GM23338 (cell line): ENCODE results near the gene E2F6. TPM values are rescaled to one million over a fixed set of nuclear protein-coding genes. Genes with fewer than 3 reads are reported as not detected.

Source experiments
- ATAC-seq: fragments of 200-7000 bp; cut with Tn5 transposase; 3 replicates; pipeline ENCODE4 v1.9.1; 2020
- DNase-seq: peaks from one replicate; pipeline ENCODE4 v3.0.0-alpha.2; 2015; ENCODE audit warnings: low spot score
- H2AFZ ChIP-seq: fragments of 200-600 bp; sonication (generic); 2 replicates; pipeline ENCODE4 v1.8.0; 2016; ENCODE audit warnings: antibody characterized with exemption, mild to moderate bottlenecking, moderate library complexity
- H3F3A ChIP-seq: fragments of 200-600 bp; sonication (generic); replicated peaks from 2 replicates; pipeline ENCODE4 v1.8.0; 2017; ENCODE audit warnings: antibody characterized with exemption, mixed run types, low read depth
- H3K27ac ChIP-seq: fragments of 200-600 bp; sonication (generic); 2 replicates; pipeline ENCODE4 v1.6.1; 2016; ENCODE audit warnings: low read depth
- H3K27me3 ChIP-seq: fragments of 200-600 bp; sonication (generic); 2 replicates; pipeline ENCODE4 v1.8.0; 2016; ENCODE audit warnings: mild to moderate bottlenecking, mixed run types, moderate library complexity; ENCODE audit not compliant: insufficient read depth
- H3K36me3 ChIP-seq: fragments of 200-600 bp; sonication (generic); 2 replicates; pipeline ENCODE4 v1.8.0; 2016; ENCODE audit warnings: mild to moderate bottlenecking; ENCODE audit not compliant: insufficient read depth
- H3K4me1 ChIP-seq: fragments of 200-600 bp; sonication (generic); 2 replicates; pipeline ENCODE4 v1.8.0; 2016; ENCODE audit warnings: mild to moderate bottlenecking, moderate library complexity; ENCODE audit not compliant: insufficient read depth
- H3K4me2 ChIP-seq: fragments of 200-600 bp; sonication (generic); 2 replicates; pipeline ENCODE4 v1.7.1; 2017; ENCODE audit warnings: mixed run types
- H3K4me3 ChIP-seq: fragments of 200-600 bp; sonication (generic); 2 replicates; pipeline ENCODE4 v1.6.1; 2016; ENCODE audit warnings: mixed run types
- H3K79me2 ChIP-seq: fragments of 200-600 bp; sonication (generic); replicated peaks from 2 replicates; pipeline ENCODE4 v1.8.0; 2017; ENCODE audit warnings: mild to moderate bottlenecking; ENCODE audit not compliant: insufficient read depth
- H3K9me2 ChIP-seq: fragments of 200-600 bp; sonication (generic); 2 replicates; pipeline ENCODE4 v1.8.0; 2017; ENCODE audit not compliant: insufficient read depth
- H4K20me1 ChIP-seq: fragments of 200-600 bp; sonication (generic); replicated peaks from 2 replicates; pipeline ENCODE4 v1.8.0; 2017; ENCODE audit warnings: mild to moderate bottlenecking; ENCODE audit not compliant: insufficient read depth
- H3K27ac Mint-ChIP-seq: 2 replicates; pipeline ENCODE4 v1.8.0; 2020; ENCODE audit warnings: inconsistent platforms, mild to moderate bottlenecking, moderate library complexity, mixed read lengths
- H3K27me3 Mint-ChIP-seq: 3 replicates; pipeline ENCODE4 v1.8.0; 2022; ENCODE audit warnings: low read depth, mild to moderate bottlenecking, moderate library complexity, mixed read lengths, inconsistent platforms; ENCODE audit not compliant: insufficient read depth, poor library complexity
- H3K36me3 Mint-ChIP-seq: 3 replicates; pipeline ENCODE4 v1.8.0; 2021; ENCODE audit warnings: low read depth, mild to moderate bottlenecking, inconsistent platforms, moderate library complexity, mixed read lengths
- H3K4me1 Mint-ChIP-seq: 3 replicates; pipeline ENCODE4 v1.8.0; 2020; ENCODE audit warnings: mild to moderate bottlenecking, inconsistent platforms, mixed read lengths
- H3K4me3 Mint-ChIP-seq: 3 replicates; pipeline ENCODE4 v1.8.0; 2021; ENCODE audit warnings: moderate library complexity, mild to moderate bottlenecking, inconsistent platforms, mixed read lengths
- H3K9me3 Mint-ChIP-seq: 3 replicates; pipeline ENCODE4 v1.8.0; 2020; ENCODE audit warnings: moderate library complexity, mild to moderate bottlenecking, inconsistent platforms, mixed read lengths
- CREB1 ChIP-seq: fragments of 250-450 bp; sonication (Bioruptor Pico); IDR thresholded peaks from 2 replicates; pipeline ENCODE4 v1.5.0; 2020; ENCODE audit warnings: low read depth, mild to moderate bottlenecking, moderate library complexity
- CTCF ChIP-seq, 2 experiments: fragments of 200-600 bp in 1 of 2; sonication (generic) in 1 of 2; conservative IDR thresholded peaks; 2 replicates each; pipeline versions ENCODE4 v1.5.1 to v1.6.1; 2016 to 2017; ENCODE audit warnings: antibody characterized with exemption in 2 of 2, low read depth in 2 of 2, mild to moderate bottlenecking in 2 of 2, moderate library complexity in 1 of 2
- POLR2AphosphoS5 ChIP-seq: IDR thresholded peaks from 2 replicates; pipeline ENCODE4 v1.6.1; 2016; ENCODE audit warnings: antibody characterized with exemption, low read depth
- REST ChIP-seq: IDR thresholded peaks from one replicate; pipeline ENCODE4 v1.6.1; 2018; ENCODE audit warnings: antibody characterized with exemption; ENCODE audit not compliant: unreplicated experiment
- ZNF114 ChIP-seq: fragments of 250-450 bp; sonication (Bioruptor Pico); IDR thresholded peaks from 2 replicates; pipeline ENCODE4 v1.5.0; 2020; ENCODE audit warnings: mild to moderate bottlenecking, moderate library complexity
- ZNF331 ChIP-seq: fragments of 250-450 bp; sonication (Bioruptor Pico); IDR thresholded peaks from 2 replicates; pipeline ENCODE4 v1.5.0; 2020; ENCODE audit warnings: low read depth, mild to moderate bottlenecking, moderate library complexity
- ZNF462 ChIP-seq: fragments of 250-450 bp; sonication (Bioruptor Pico); IDR thresholded peaks from 2 replicates; pipeline ENCODE4 v1.5.0; 2020; ENCODE audit warnings: mild to moderate bottlenecking, moderate library complexity
- polyA plus RNA-seq: library from polyadenylated mRNA; unstranded; fragments of >200 nt; fragmentation: Nextera tagmentation; extraction: Ambion mirVana; gene quantifications from 2 replicates; pipeline ENCODE4 v1.2.1, GENCODE V29; 2016
- total RNA-seq: library from RNA; depleted of rRNA; stranded (reverse); fragments of >200 nt; shearing (Covaris generic); gene quantifications from 2 replicates; pipeline ENCODE4 v1.2.3, GENCODE V29; 2014
- TF ChIP-seq, protein P1 (sequence below): IDR thresholded peaks from 2 replicates; pipeline ENCODE4 v1.6.1; 2016; ENCODE audit warnings: antibody characterized with exemption

Gene E2F6
- total and polyA plus RNA-seq, 2 experiments from 2014 or later: 16.9 to 20.7 TPM

- Mint-ChIP-seq H3K27me3 (peaks cover 2% of the 10 kb centered on the region), H3K27ac (no peak overlapping the region), H3K36me3 (peaks cover 30% of the 10 kb centered on the region), H3K4me3 (no peak overlapping the region), H3K9me3 (peaks cover 10% of the 10 kb centered on the region; the same call in 2 of the 3 replicates), H3K4me1 (peaks cover 15% of the 10 kb centered on the region)
- peaks cover 96% of the 10 kb centered on the region for H3K79me2 ChIP-seq
- H3K4me1 ChIP-seq: peaks cover 6% of the 10 kb centered on the region; the same call in 1 of the 2 replicates
- no peaks in the 10 kb centered on the region for H3K27me3 ChIP-seq
- no peak overlapping the region for H3K4me3 ChIP-seq
- no peak for TF ChIP-seq ZNF331 (CRISPR knock-in tag)
- no peak for TF ChIP-seq CTCF (conservative IDR thresholded peaks at IDR 0.05; ENCODE audit: low read depth in 2 of 2)
- no peak for TF ChIP-seq REST
- no peak for TF ChIP-seq ZNF114 (CRISPR knock-in tag)
- TF ChIP-seq, protein P1, sequence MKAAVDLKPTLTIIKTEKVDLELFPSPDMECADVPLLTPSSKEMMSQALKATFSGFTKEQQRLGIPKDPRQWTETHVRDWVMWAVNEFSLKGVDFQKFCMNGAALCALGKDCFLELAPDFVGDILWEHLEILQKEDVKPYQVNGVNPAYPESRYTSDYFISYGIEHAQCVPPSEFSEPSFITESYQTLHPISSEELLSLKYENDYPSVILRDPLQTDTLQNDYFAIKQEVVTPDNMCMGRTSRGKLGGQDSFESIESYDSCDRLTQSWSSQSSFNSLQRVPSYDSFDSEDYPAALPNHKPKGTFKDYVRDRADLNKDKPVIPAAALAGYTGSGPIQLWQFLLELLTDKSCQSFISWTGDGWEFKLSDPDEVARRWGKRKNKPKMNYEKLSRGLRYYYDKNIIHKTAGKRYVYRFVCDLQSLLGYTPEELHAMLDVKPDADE: no peak
- TF ChIP-seq CREB1 (CRISPR knock-in tag): no peak
- no peak for TF ChIP-seq POLR2AphosphoS5
- no peak for TF ChIP-seq ZNF462
- peaks cover 7% of the 10 kb centered on the region; the same call in 1 of the 2 replicates for H3K9me2 ChIP-seq
- ATAC-seq (no peak), DNase-seq (no peak)
- H3K36me3 ChIP-seq: no peaks in the 10 kb centered on the region
- H3K27ac ChIP-seq: no peak overlapping the region
- no peak overlapping the region for H2AFZ ChIP-seq
- H3K4me2 ChIP-seq: no peak overlapping the region
- H3F3A ChIP-seq: no peaks in the 10 kb centered on the region
- peaks cover 34% of the 10 kb centered on the region for H4K20me1 ChIP-seq
Observed at GRCh38 chr2:11490194-11490593, 24.2 kb upstream of the E2F6 start.
